SU-DHL-6 (cell line): Measurements from ENCODE around the gene ATP8A1.

Experiments used
- CTCF ChIP-seq: fragments of 200-600 bp; sonication (generic); IDR thresholded peaks from one replicate; pipeline ENCODE4 v1.5.1; 2017; ENCODE audit warnings: antibody characterized with exemption, mild to moderate bottlenecking, low read length, moderate library complexity; ENCODE audit not compliant: insufficient read depth, poor library complexity, severe bottlenecking
- EZH2phosphoT487 ChIP-seq: fragments of 200-600 bp; sonication (generic), shearing (Covaris generic); conservative IDR thresholded peaks from 2 replicates; pipeline ENCODE4 v1.6.1; 2018; ENCODE audit warnings: mild to moderate bottlenecking, antibody characterized with exemption, low read length, moderate library complexity, mixed read lengths

GRCh38 chr4:42543762-42544161 lies 113.1 kb downstream of the ATP8A1 start:
- TF ChIP-seq CTCF (no peak), EZH2phosphoT487 (no peak)
